GM12878 (cell line): ENCODE results near the gene SOCS1. TPM values are rescaled to one million over a fixed set of nuclear protein-coding genes. Genes with fewer than 3 reads are reported as not detected.

Experiments
- ASH2L ChIP-seq: fragments of 300-600, 200-600 bp; sonication (generic); IDR thresholded peaks from 2 replicates; pipeline ENCODE4 v1.6.1; 2017; ENCODE audit warnings: low read depth, mild to moderate bottlenecking, borderline replicate concordance
- BACH1 ChIP-seq: fragments of 450-650 bp; IDR thresholded peaks from 2 replicates; pipeline ENCODE4 v1.6.1; 2017; ENCODE audit warnings: mild to moderate bottlenecking, borderline replicate concordance
- CBX3 ChIP-seq: fragments of 200-600 bp; sonication (generic); IDR thresholded peaks from 2 replicates; pipeline ENCODE4 v1.6.1; 2016; ENCODE audit warnings: low read depth, borderline replicate concordance
- HDGF ChIP-seq: fragments of 450-650 bp; IDR thresholded peaks from 2 replicates; pipeline ENCODE4 v1.6.1; 2016; ENCODE audit warnings: antibody characterized with exemption
- KLF5 ChIP-seq: fragments of 450-650 bp; IDR thresholded peaks from 2 replicates; pipeline ENCODE4 v1.6.1; 2014; ENCODE audit warnings: mild to moderate bottlenecking; ENCODE audit not compliant: partially characterized antibody
- MXI1 ChIP-seq: fragments of 150-350 bp; IDR thresholded peaks from 2 replicates; pipeline ENCODE4 v1.6.1; 2011; ENCODE audit warnings: low read depth, mild to moderate bottlenecking, inconsistent platforms, low read length, improper control_type of control experiment
- SIX5 ChIP-seq: IDR thresholded peaks from 2 replicates; pipeline ENCODE4 v1.6.1; 2011; ENCODE audit warnings: mild to moderate bottlenecking, low read depth, low read length, moderate library complexity; ENCODE audit not compliant: severe bottlenecking
- SREBF2 ChIP-seq: IDR thresholded peaks from 2 replicates; pipeline ENCODE4 v1.6.1; 2012; ENCODE audit warnings: mild to moderate bottlenecking, low read length
- SUPT20H ChIP-seq: IDR thresholded peaks from 2 replicates; pipeline ENCODE4 v1.6.1; 2011; ENCODE audit warnings: low read depth, mild to moderate bottlenecking, low read length, moderate library complexity, borderline replicate concordance; ENCODE audit not compliant: control insufficient read depth
- TBL1XR1 ChIP-seq: IDR thresholded peaks from 2 replicates; pipeline ENCODE4 v1.6.1; 2012; ENCODE audit warnings: low read depth, low read length, improper control_type of control experiment
- ZBED1 ChIP-seq: IDR thresholded peaks from 2 replicates; pipeline ENCODE4 v1.6.1; 2016; ENCODE audit warnings: borderline replicate concordance
- polyA plus RNA-seq, 11 experiments: library from polyadenylated mRNA; depleted of rRNA in 4 of 11; unstranded in 6 of 11; stranded (reverse) in 5 of 11; fragments of >200 nt; fragmentation: Nextera tagmentation in 4 of 11; fragmentation: Illumina TruSeq in 1 of 11; extraction: Ambion mirVana in 4 of 11; extraction: Trizol in 1 of 11; gene quantifications; 1 replicate in 1 of 11; 2 replicates in 10 of 11; pipeline versions ENCODE4 v1.2.1 to v1.2.3, GENCODE V29; 2011 to 2016; ENCODE audit warnings: inconsistent platforms in 2 of 11, missing spikeins in 2 of 11, low read depth in 1 of 11
- total RNA-seq, 4 experiments: library from RNA; depleted of rRNA in 3 of 4; stranded (reverse); fragments of >200 nt in 3 of 4; fragmentation: Illumina TruSeq in 1 of 4; extraction: Trizol in 1 of 4; gene quantifications; 2 replicates each; pipeline versions ENCODE4 v1.2.1 to v1.2.3, GENCODE V29; 2013 to 2021
- TF ChIP-seq, protein P1 (sequence below): fragments of 450-650 bp; IDR thresholded peaks from 2 replicates; pipeline ENCODE4 v1.6.1; 2017; ENCODE audit warnings: antibody characterized with exemption, mild to moderate bottlenecking, moderate library complexity
- TF ChIP-seq, protein P2 (sequence below): IDR thresholded peaks from 2 replicates; pipeline ENCODE4 v1.6.1; 2011; ENCODE audit warnings: mild to moderate bottlenecking, low read depth, low read length, moderate library complexity; ENCODE audit not compliant: insufficient replicate concordance
- TF ChIP-seq, protein P3 (sequence below): fragments of 450-650 bp; formaldehyde crosslinking; IDR thresholded peaks from 2 replicates; pipeline ENCODE4 v1.4.0; 2020; ENCODE audit warnings: mild to moderate bottlenecking, moderate library complexity
- TF ChIP-seq, protein P4 (sequence below): IDR thresholded peaks from 2 replicates; pipeline ENCODE4 v1.6.1; 2012; ENCODE audit warnings: mild to moderate bottlenecking, low read depth, low read length

Gene SOCS1
- total and polyA plus RNA-seq, 10 of the 15 experiments (the other 5 are each of a cell fraction or from before 2014, with no cell fraction given) = 0.42 to 39.8 (median 11.2) TPM

DNA sequence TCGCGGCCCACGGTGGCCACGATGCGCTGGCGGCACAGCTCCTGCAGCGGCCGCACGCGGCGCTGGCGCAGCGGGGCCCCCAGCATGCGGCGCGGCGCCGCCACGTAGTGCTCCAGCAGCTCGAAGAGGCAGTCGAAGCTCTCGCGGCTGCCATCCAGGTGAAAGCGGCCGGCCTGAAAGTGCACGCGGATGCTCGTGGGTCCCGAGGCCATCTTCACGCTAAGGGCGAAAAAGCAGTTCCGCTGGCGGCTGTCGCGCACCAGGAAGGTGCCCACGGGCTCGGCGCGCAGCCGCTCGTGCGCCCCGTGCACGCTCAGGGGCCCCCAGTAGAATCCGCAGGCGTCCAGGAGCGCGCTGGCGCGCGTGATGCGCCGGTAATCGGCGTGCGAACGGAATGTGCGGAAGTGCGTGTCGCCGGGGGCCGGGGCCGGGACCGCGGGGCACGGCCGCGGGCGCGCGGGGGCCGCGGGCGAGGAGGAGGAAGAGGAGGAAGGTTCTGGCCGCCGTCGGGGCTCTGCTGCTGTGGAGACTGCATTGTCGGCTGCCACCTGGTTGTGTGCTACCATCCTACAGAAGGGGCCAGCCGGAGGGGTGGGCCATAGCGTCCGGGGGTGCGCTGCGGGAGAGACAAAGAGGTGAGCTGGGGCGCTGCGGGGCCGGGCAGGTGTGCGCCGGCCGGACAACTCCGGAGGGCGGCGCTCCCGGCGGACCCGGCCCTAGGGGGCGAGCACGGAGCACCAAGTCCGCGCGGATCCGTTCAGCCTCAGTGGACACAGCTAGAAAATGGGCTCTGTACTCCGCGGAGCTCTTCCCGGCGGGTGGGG, 879 bp downstream of the SOCS1 start (continued):
- TF ChIP-seq, protein P1, sequence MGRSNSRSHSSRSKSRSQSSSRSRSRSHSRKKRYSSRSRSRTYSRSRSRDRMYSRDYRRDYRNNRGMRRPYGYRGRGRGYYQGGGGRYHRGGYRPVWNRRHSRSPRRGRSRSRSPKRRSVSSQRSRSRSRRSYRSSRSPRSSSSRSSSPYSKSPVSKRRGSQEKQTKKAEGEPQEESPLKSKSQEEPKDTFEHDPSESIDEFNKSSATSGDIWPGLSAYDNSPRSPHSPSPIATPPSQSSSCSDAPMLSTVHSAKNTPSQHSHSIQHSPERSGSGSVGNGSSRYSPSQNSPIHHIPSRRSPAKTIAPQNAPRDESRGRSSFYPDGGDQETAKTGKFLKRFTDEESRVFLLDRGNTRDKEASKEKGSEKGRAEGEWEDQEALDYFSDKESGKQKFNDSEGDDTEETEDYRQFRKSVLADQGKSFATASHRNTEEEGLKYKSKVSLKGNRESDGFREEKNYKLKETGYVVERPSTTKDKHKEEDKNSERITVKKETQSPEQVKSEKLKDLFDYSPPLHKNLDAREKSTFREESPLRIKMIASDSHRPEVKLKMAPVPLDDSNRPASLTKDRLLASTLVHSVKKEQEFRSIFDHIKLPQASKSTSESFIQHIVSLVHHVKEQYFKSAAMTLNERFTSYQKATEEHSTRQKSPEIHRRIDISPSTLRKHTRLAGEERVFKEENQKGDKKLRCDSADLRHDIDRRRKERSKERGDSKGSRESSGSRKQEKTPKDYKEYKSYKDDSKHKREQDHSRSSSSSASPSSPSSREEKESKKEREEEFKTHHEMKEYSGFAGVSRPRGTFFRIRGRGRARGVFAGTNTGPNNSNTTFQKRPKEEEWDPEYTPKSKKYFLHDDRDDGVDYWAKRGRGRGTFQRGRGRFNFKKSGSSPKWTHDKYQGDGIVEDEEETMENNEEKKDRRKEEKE = no peak; the same call in 1 of the 2 replicates
- TF ChIP-seq KLF5 (no peak), HDGF (no peak), BACH1 (peak; percentile 51), TBL1XR1 (no peak; the same call in 1 of the 2 replicates), SUPT20H (no peak), ZBED1 (no peak), ASH2L (no peak), SIX5 (no peak), SREBF2 (no peak), CBX3 (no peak), MXI1 (0 out of 2 replicates have a peak, but pooled peaks have one; percentile 65)
- TF ChIP-seq, protein P2, sequence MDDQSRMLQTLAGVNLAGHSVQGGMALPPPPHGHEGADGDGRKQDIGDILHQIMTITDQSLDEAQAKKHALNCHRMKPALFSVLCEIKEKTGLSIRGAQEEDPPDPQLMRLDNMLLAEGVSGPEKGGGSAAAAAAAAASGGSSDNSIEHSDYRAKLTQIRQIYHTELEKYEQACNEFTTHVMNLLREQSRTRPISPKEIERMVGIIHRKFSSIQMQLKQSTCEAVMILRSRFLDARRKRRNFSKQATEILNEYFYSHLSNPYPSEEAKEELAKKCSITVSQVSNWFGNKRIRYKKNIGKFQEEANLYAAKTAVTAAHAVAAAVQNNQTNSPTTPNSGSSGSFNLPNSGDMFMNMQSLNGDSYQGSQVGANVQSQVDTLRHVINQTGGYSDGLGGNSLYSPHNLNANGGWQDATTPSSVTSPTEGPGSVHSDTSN = no peak
- TF ChIP-seq, protein P3, sequence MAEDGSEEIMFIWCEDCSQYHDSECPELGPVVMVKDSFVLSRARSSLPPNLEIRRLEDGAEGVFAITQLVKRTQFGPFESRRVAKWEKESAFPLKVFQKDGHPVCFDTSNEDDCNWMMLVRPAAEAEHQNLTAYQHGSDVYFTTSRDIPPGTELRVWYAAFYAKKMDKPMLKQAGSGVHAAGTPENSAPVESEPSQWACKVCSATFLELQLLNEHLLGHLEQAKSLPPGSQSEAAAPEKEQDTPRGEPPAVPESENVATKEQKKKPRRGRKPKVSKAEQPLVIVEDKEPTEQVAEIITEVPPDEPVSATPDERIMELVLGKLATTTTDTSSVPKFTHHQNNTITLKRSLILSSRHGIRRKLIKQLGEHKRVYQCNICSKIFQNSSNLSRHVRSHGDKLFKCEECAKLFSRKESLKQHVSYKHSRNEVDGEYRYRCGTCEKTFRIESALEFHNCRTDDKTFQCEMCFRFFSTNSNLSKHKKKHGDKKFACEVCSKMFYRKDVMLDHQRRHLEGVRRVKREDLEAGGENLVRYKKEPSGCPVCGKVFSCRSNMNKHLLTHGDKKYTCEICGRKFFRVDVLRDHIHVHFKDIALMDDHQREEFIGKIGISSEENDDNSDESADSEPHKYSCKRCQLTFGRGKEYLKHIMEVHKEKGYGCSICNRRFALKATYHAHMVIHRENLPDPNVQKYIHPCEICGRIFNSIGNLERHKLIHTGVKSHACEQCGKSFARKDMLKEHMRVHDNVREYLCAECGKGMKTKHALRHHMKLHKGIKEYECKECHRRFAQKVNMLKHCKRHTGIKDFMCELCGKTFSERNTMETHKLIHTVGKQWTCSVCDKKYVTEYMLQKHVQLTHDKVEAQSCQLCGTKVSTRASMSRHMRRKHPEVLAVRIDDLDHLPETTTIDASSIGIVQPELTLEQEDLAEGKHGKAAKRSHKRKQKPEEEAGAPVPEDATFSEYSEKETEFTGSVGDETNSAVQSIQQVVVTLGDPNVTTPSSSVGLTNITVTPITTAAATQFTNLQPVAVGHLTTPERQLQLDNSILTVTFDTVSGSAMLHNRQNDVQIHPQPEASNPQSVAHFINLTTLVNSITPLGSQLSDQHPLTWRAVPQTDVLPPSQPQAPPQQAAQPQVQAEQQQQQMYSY (CRISPR knock-in tag) = 0 out of 2 replicates have a peak, but pooled peaks have one; percentile 37
- TF ChIP-seq, protein P4, sequence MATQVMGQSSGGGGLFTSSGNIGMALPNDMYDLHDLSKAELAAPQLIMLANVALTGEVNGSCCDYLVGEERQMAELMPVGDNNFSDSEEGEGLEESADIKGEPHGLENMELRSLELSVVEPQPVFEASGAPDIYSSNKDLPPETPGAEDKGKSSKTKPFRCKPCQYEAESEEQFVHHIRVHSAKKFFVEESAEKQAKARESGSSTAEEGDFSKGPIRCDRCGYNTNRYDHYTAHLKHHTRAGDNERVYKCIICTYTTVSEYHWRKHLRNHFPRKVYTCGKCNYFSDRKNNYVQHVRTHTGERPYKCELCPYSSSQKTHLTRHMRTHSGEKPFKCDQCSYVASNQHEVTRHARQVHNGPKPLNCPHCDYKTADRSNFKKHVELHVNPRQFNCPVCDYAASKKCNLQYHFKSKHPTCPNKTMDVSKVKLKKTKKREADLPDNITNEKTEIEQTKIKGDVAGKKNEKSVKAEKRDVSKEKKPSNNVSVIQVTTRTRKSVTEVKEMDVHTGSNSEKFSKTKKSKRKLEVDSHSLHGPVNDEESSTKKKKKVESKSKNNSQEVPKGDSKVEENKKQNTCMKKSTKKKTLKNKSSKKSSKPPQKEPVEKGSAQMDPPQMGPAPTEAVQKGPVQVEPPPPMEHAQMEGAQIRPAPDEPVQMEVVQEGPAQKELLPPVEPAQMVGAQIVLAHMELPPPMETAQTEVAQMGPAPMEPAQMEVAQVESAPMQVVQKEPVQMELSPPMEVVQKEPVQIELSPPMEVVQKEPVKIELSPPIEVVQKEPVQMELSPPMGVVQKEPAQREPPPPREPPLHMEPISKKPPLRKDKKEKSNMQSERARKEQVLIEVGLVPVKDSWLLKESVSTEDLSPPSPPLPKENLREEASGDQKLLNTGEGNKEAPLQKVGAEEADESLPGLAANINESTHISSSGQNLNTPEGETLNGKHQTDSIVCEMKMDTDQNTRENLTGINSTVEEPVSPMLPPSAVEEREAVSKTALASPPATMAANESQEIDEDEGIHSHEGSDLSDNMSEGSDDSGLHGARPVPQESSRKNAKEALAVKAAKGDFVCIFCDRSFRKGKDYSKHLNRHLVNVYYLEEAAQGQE = no peak
